Measurements from ENCODE around the gene ASB1. TPM values are rescaled to one million over a fixed set of nuclear protein-coding genes. Genes with fewer than 3 reads are reported as not detected.

ASB1 gene
- total and polyA plus RNA-seq, 4 donors: 22.1 to 41.9 (median 37.5) TPM

- Histone ChIP-seq H3K9me3 (ENCODE audit: control insufficient read depth, insufficient read depth, low read length) (no peaks in the 10 kb centered on the region), H3K36me3 (ENCODE audit: control insufficient read depth, insufficient read depth, low read length) (peaks cover 20% of the 10 kb centered on the region), H3K27me3 (ENCODE audit: control insufficient read depth, insufficient read depth, low read length) (no peaks in the 10 kb centered on the region), H3K4me1 (ENCODE audit: control insufficient read depth, insufficient read depth, low read length) (no peaks in the 10 kb centered on the region), H3K27ac (ENCODE audit: low read depth, low read length) (no peak overlapping the region), H3K4me3 (ENCODE audit: low read depth, low read length) (no peak overlapping the region)
- 99% methylated on average over 5 of the region's 5 CpGs for WGBS (ENCODE audit: insufficient coverage)
- DNase-seq (ENCODE audit: low read depth in 4 of 6, low spot score in 6 of 6): no peak
These were observed 59.6 kb downstream of the ASB1 start for GRCh38 chr2:238486123-238486848.

DNA sequence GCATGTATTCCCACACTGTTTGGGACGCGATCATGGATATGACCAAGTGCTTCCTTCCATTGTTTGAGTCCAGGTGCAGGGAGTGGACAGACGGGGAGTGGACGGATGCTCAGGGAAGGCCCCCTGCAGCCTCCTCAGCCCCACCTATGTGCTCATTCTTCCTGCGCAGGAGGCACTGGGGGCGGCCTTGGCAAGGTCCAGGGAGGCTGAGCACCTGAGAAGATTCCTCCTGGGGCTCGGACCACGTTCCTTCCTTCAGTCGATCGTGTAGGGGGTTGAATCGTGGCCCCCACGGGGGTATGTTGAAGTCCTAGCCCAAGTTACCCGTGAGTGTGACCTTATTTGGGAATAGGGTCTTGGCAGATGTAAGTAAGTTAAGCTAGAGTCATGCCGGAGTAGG, 60.4 kb downstream of the ASB1 start:
- Histone ChIP-seq H3K9me3 (ENCODE audit: control insufficient read depth, insufficient read depth, low read length) (no peaks in the 10 kb centered on the region), H3K4me3 (ENCODE audit: low read depth, low read length) (no peak overlapping the region)
- 89% methylated on average over 13 of the region's 14 CpGs for WGBS (ENCODE audit: insufficient coverage)

GRCh38 chr2:238487652-238488346, 61.1 kb downstream of the ASB1 start:
- peaks cover 3% of the 10 kb centered on the region for H3K4me1 ChIP-seq (ENCODE audit: control insufficient read depth, insufficient read depth, low read length)
- 92% methylated on average over 10 of the region's 12 CpGs for WGBS (ENCODE audit: insufficient coverage)
- no peak for DNase-seq (ENCODE audit: low read depth in 4 of 6, low spot score in 6 of 6)
- no peak overlapping the region for H3K27ac ChIP-seq (ENCODE audit: low read depth, low read length)
- no peaks in the 10 kb centered on the region for H3K27me3 ChIP-seq (ENCODE audit: control insufficient read depth, insufficient read depth, low read length)
- no peak overlapping the region for H3K4me3 ChIP-seq (ENCODE audit: low read depth, low read length)
- no peaks in the 10 kb centered on the region for H3K9me3 ChIP-seq (ENCODE audit: control insufficient read depth, insufficient read depth, low read length)
- peaks cover 20% of the 10 kb centered on the region for H3K36me3 ChIP-seq (ENCODE audit: control insufficient read depth, insufficient read depth, low read length)

More for the DNA sequence above, 60.4 kb downstream of the ASB1 start:
- Histone ChIP-seq H3K4me1 (ENCODE audit: control insufficient read depth, insufficient read depth, low read length) (peaks cover 2% of the 10 kb centered on the region), H3K36me3 (ENCODE audit: control insufficient read depth, insufficient read depth, low read length) (peaks cover 20% of the 10 kb centered on the region), H3K27me3 (ENCODE audit: control insufficient read depth, insufficient read depth, low read length) (no peaks in the 10 kb centered on the region), H3K27ac (ENCODE audit: low read depth, low read length) (no peak overlapping the region)
- DNase-seq (ENCODE audit: low read depth in 4 of 6, low spot score in 6 of 6): no peak

- peaks cover 20% of the 10 kb centered on the region for H3K36me3 ChIP-seq (ENCODE audit: control insufficient read depth, insufficient read depth, low read length)
- 93% methylated on average over 9 of the region's 10 CpGs for WGBS (ENCODE audit: insufficient coverage)
- no peaks in the 10 kb centered on the region for H3K27me3 ChIP-seq (ENCODE audit: control insufficient read depth, insufficient read depth, low read length)
- no peaks in the 10 kb centered on the region for H3K9me3 ChIP-seq (ENCODE audit: control insufficient read depth, insufficient read depth, low read length)
- H3K4me1 ChIP-seq (ENCODE audit: control insufficient read depth, insufficient read depth, low read length): peaks cover 5% of the 10 kb centered on the region
- no peak for DNase-seq (ENCODE audit: low read depth in 4 of 6, low spot score in 6 of 6)
- H3K27ac ChIP-seq (ENCODE audit: low read depth, low read length): no peak overlapping the region
- no peak overlapping the region for H3K4me3 ChIP-seq (ENCODE audit: low read depth, low read length)
These were observed 61.7 kb downstream of the ASB1 start for GRCh38 chr2:238488347-238488826.

GRCh38 chr2:238489431-238489830, 62.7 kb downstream of the ASB1 start:
- H3K36me3 ChIP-seq (ENCODE audit: control insufficient read depth, insufficient read depth, low read length): peaks cover 20% of the 10 kb centered on the region
- no peaks in the 10 kb centered on the region for H3K9me3 ChIP-seq (ENCODE audit: control insufficient read depth, insufficient read depth, low read length)
- DNase-seq (ENCODE audit: low read depth in 4 of 6, low spot score in 6 of 6): no peak
- no peak overlapping the region for H3K4me3 ChIP-seq (ENCODE audit: low read depth, low read length)
- 90% methylated on average over 14 of the region's 14 CpGs for WGBS (ENCODE audit: insufficient coverage)
- H3K4me1 ChIP-seq (ENCODE audit: control insufficient read depth, insufficient read depth, low read length): peaks cover 13% of the 10 kb centered on the region
- no peaks in the 10 kb centered on the region for H3K27me3 ChIP-seq (ENCODE audit: control insufficient read depth, insufficient read depth, low read length)
- no peak overlapping the region for H3K27ac ChIP-seq (ENCODE audit: low read depth, low read length)

DNA sequence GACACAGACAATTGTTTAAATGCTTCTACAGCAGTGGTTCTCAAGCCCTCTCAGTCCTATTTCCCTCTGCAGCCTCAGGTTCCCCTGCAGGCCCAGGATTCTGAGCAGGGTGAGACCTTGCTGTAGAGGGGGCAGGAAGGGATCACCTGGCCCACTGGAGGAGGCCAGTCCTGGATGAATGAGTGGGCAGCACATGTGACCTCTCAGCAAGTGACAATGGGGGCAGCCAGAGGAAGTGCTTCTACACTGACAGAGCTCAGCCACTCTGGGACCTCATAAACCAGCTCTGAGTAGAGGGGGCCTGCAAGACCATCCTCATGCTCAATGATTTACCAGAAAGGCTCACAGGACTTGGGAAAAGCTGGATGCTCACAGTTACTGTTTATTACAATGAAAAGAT, 63.2 kb downstream of the ASB1 start:
- DNase-seq (ENCODE audit: low read depth in 4 of 6, low spot score in 6 of 6): no peak
- H3K4me1 ChIP-seq (ENCODE audit: control insufficient read depth, insufficient read depth, low read length): peaks cover 14% of the 10 kb centered on the region
- no peak overlapping the region for H3K27ac ChIP-seq (ENCODE audit: low read depth, low read length)
- no peaks in the 10 kb centered on the region for H3K9me3 ChIP-seq (ENCODE audit: control insufficient read depth, insufficient read depth, low read length)
- H3K36me3 ChIP-seq (ENCODE audit: control insufficient read depth, insufficient read depth, low read length): peaks cover 19% of the 10 kb centered on the region
- H3K4me3 ChIP-seq (ENCODE audit: low read depth, low read length): no peak overlapping the region
- no peaks in the 10 kb centered on the region for H3K27me3 ChIP-seq (ENCODE audit: control insufficient read depth, insufficient read depth, low read length)

DNA sequence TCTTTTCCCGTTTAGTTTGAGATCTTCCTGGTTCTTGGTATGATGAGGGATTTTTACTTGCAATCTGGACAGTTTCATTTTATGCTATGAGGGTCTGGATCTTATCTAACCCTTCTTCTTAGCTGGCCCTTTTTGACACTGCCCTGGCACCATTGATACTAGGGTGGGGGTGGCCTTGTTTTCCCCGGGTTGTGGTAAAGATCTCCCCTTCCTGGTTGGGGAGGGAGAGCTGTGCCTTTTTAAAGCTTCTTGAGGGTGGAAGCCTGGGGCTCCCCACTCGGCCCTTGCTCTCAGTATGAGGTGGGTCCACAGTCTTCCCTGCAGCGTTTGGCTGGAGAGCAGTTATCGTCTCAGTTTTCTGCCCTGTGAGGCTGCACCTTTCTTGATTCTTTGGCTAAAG, 66.1 kb downstream of the ASB1 start:
- no peak for DNase-seq (ENCODE audit: low read depth in 4 of 6, low spot score in 6 of 6)
- Histone ChIP-seq H3K9me3 (ENCODE audit: control insufficient read depth, insufficient read depth, low read length) (no peaks in the 10 kb centered on the region), H3K27ac (ENCODE audit: low read depth, low read length) (no peak overlapping the region), H3K27me3 (ENCODE audit: control insufficient read depth, insufficient read depth, low read length) (no peaks in the 10 kb centered on the region), H3K36me3 (ENCODE audit: control insufficient read depth, insufficient read depth, low read length) (no peaks in the 10 kb centered on the region), H3K4me3 (ENCODE audit: low read depth, low read length) (no peak overlapping the region), H3K4me1 (ENCODE audit: control insufficient read depth, insufficient read depth, low read length) (peaks cover 14% of the 10 kb centered on the region)
- 51% methylated on average over 4 of the region's 5 CpGs for WGBS (ENCODE audit: insufficient coverage)

DNA sequence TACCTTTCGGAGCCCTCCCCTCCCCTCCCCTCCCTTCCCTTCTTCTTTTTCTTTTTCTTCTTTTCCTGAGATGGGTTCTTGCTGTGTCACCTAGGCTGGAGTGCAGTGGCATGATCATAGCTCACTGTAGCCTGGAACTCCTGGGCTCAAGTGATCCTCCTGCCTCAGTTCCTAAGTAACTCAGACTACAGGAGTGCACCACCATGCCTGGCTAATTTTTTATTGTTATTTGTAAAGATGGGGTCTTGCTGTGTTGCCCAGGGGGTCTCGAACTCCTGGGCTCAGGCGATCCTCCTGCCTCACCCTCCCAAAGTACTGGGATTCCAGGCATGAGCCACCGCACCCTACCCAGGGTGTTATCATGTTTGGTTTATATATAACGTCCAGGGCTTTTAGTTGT, 66.7 kb downstream of the ASB1 start:
- no peak overlapping the region for H3K4me3 ChIP-seq (ENCODE audit: low read depth, low read length)
- H3K27me3 ChIP-seq (ENCODE audit: control insufficient read depth, insufficient read depth, low read length): no peaks in the 10 kb centered on the region
- peak overlapping the region; percentile 2 for H3K27ac ChIP-seq (ENCODE audit: low read depth, low read length)
- peaks cover 14% of the 10 kb centered on the region for H3K4me1 ChIP-seq (ENCODE audit: control insufficient read depth, insufficient read depth, low read length)
- no peaks in the 10 kb centered on the region for H3K9me3 ChIP-seq (ENCODE audit: control insufficient read depth, insufficient read depth, low read length)
- DNase-seq (ENCODE audit: low read depth in 4 of 6, low spot score in 6 of 6): no peak
- 100% methylated on average over 1 of the region's 5 CpGs for WGBS (ENCODE audit: insufficient coverage)
- no peaks in the 10 kb centered on the region for H3K36me3 ChIP-seq (ENCODE audit: control insufficient read depth, insufficient read depth, low read length)

DNA sequence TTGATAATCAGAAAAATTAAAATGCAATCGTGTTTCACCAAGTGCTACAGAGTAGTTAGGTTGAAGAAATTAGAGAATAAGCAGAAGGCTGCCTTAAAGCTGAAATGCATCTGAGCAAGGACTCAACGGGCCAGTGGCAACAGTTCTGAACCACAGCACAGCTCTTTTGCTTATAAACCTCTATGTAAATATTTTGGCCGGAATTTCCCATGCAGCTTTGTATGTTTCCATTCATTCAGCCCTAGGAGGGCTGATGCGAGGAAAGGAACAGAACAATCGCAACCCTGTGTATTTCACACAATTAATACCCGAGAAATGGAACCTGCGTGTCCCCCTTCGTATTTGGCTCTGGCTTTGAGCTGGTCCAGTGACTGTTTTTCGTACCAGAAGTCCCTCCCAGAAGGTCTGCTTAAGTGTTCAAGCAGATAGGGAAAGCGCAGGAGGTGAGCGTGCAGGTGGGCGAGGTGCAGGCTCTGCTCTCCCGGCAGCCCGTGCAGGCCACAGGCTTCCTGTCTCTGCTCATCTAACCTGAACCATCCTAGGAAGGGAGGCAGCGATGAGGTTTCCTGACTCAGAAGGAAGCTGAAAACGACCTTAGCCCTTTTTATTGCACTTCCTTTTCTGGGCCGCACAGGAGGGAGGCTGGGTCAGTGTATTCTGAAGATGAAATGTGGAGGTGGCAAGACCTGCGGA, 67.3 kb downstream of the ASB1 start:
- 67% methylated on average over 14 of the region's 18 CpGs for WGBS (ENCODE audit: insufficient coverage)

More for the DNA sequence above, 67.3 kb downstream of the ASB1 start:
- Histone ChIP-seq H3K9me3 (ENCODE audit: control insufficient read depth, insufficient read depth, low read length) (no peaks in the 10 kb centered on the region), H3K27me3 (ENCODE audit: control insufficient read depth, insufficient read depth, low read length) (no peaks in the 10 kb centered on the region), H3K4me3 (ENCODE audit: low read depth, low read length) (no peak overlapping the region), H3K36me3 (ENCODE audit: control insufficient read depth, insufficient read depth, low read length) (peaks cover 2% of the 10 kb centered on the region), H3K27ac (ENCODE audit: low read depth, low read length) (peak overlapping the region; percentile 40), H3K4me1 (ENCODE audit: control insufficient read depth, insufficient read depth, low read length) (peaks cover 19% of the 10 kb centered on the region)
- DNase-seq (ENCODE audit: low read depth in 4 of 6, low spot score in 6 of 6): peak in 1 of 6 donors; percentile 13
